HFF-Myc (cell line): ENCODE data around the gene MAP3K21.
A peak's percentile ranks its signal among the peaks of the same experiment; 100 is the strongest.

Source experiments
- DNase-seq: peaks from one replicate; pipeline ENCODE4 v3.0.0-alpha.2; 2011; ENCODE audit warnings: low read depth; ENCODE audit errors: extremely low read depth
- H3K4me3 ChIP-seq: replicated peaks from 2 replicates; pipeline ENCODE4 v1.5.1; 2011; ENCODE audit warnings: low read depth, mild to moderate bottlenecking, control low read depth, low read length
- CTCF ChIP-seq: IDR thresholded peaks from 2 replicates; pipeline ENCODE4 v1.5.1; 2012; ENCODE audit warnings: mild to moderate bottlenecking, low read depth, low read length, control low read depth; ENCODE audit errors: missing control alignments

The MAP3K21 gene

GRCh38 chr1:233327651-233328141 lies at the start of gene MAP3K21:
MAP3K21 (plus strand) TSS chr1:233327724; CDS start chr1:233328029, 305 bp downstream.
- no peak for TF ChIP-seq CTCF
- peak within 1 kb of the TSS; percentile 49 for H3K4me3 ChIP-seq
- DNase-seq: no peak

GRCh38 chr1:233278631-233279030 lies 48.9 kb upstream of the MAP3K21 start:
- no peak for TF ChIP-seq CTCF
- DNase-seq: no peak
- H3K4me3 ChIP-seq: no peak overlapping the region

GRCh38 chr1:233279971-233280370 lies 47.6 kb upstream of the MAP3K21 start:
- no peak for TF ChIP-seq CTCF
- H3K4me3 ChIP-seq: no peak overlapping the region
- no peak for DNase-seq

- H3K4me3 ChIP-seq: no peak overlapping the region
- no peak for TF ChIP-seq CTCF
- no peak for DNase-seq
These were observed 45.6 kb upstream of the MAP3K21 start for GRCh38 chr1:233281711-233282581.

GRCh38 chr1:233282582-233282886 lies 45.0 kb upstream of the MAP3K21 start:
- TF ChIP-seq CTCF: no peak
- no peak for DNase-seq
- no peak overlapping the region for H3K4me3 ChIP-seq

GRCh38 chr1:233289676-233290075 lies 37.8 kb upstream of the MAP3K21 start:
- H3K4me3 ChIP-seq: no peak overlapping the region
- no peak for DNase-seq
- TF ChIP-seq CTCF: no peak

- H3K4me3 ChIP-seq: no peak overlapping the region
- no peak for TF ChIP-seq CTCF
- no peak for DNase-seq
These were observed 37.0 kb upstream of the MAP3K21 start for GRCh38 chr1:233290396-233291034.
